Activated gamma-delta T cell (primary cell): Measurements from ENCODE around the gene ZNF804B.

Experiments used
- DNase-seq: peaks from one replicate; lab custom pipeline; 2025; lab: John Stamatoyannopoulos, UW
- total RNA-seq, 2 donors: gene quantifications; one replicate each; lab custom pipeline; 2026; lab: John Stamatoyannopoulos, UW

Gene ZNF804B
- total RNA-seq: 0 reads per million in 2 donors

GRCh38 chr7:88759230-88760135, at the start of gene ZNF804B:
Gene ZNF804B, plus strand, starts transcription at chr7:88759700. Its CDS starts 277 bp downstream, at chr7:88759977.
- no peak for DNase-seq

- DNase-seq: no peak
Measured at GRCh38 chr7:88735920-88736319, 23.6 kb upstream of the ZNF804B start.

GRCh38 chr7:88737632-88738031, 21.9 kb upstream of the ZNF804B start:
- no peak for DNase-seq

GRCh38 chr7:88746126-88746525, 13.4 kb upstream of the ZNF804B start:
- no peak for DNase-seq

- no peak for DNase-seq
Measured at GRCh38 chr7:88756802-88757201, 2.7 kb upstream of the ZNF804B start.

GRCh38 chr7:88757371-88757770, 2.1 kb upstream of the ZNF804B start:
- no peak for DNase-seq

GRCh38 chr7:88758381-88759229, 895 bp upstream of the ZNF804B start:
- DNase-seq: no peak

GRCh38 chr7:88760136-88760515, 626 bp downstream of the ZNF804B start:
- DNase-seq: no peak

- no peak for DNase-seq
Measured at GRCh38 chr7:88761779-88762178, 2.3 kb downstream of the ZNF804B start.

GRCh38 chr7:88771417-88771816, 11.9 kb downstream of the ZNF804B start:
- no peak for DNase-seq

- DNase-seq: no peak
Measured at GRCh38 chr7:88772776-88773175, 13.3 kb downstream of the ZNF804B start.

- no peak for DNase-seq
Measured at GRCh38 chr7:88775838-88776237, 16.3 kb downstream of the ZNF804B start.

- DNase-seq: no peak
Measured at GRCh38 chr7:88787777-88788176, 28.3 kb downstream of the ZNF804B start.

GRCh38 chr7:88789480-88790064, 30.1 kb downstream of the ZNF804B start:
- DNase-seq: no peak

GRCh38 chr7:88791891-88792290, 32.4 kb downstream of the ZNF804B start:
- DNase-seq: no peak

- no peak for DNase-seq
Measured at GRCh38 chr7:88792361-88792760, 32.9 kb downstream of the ZNF804B start.

- no peak for DNase-seq
Measured at GRCh38 chr7:88795553-88795952, 36.1 kb downstream of the ZNF804B start, which contains the start of gene TEX47. Gene TEX47, minus strand, starts transcription at chr7:88795737. Its CDS starts 795 bp downstream, at chr7:88794942.

- DNase-seq: no peak
Measured at GRCh38 chr7:88801046-88801445, 41.5 kb downstream of the ZNF804B start.

GRCh38 chr7:88806280-88807037, 47.0 kb downstream of the ZNF804B start:
- no peak for DNase-seq

GRCh38 chr7:88818552-88818951, 59.1 kb downstream of the ZNF804B start:
- no peak for DNase-seq

GRCh38 chr7:88826222-88826621, 66.7 kb downstream of the ZNF804B start:
- no peak for DNase-seq
